Subcutaneous adipose tissue (tissue), 4 donors: ENCODE data around the gene FRYL. TPM values are rescaled to one million over a fixed set of nuclear protein-coding genes. Genes with fewer than 3 reads are reported as not detected.

Source experiments
- CTCF ChIP-seq: fragments of 450-650 bp; IDR thresholded peaks from one replicate; pipeline ENCODE4 v1.5.1; 2016; ENCODE audit warnings: low read depth, mild to moderate bottlenecking, control low read depth, antibody characterized with exemption, moderate library complexity
- total RNA-seq, 4 donors: library from RNA; depleted of rRNA; stranded (reverse); fragments of >200 nt; gene quantifications; one replicate each; pipeline ENCODE4 v1.1.0, GENCODE V29; 2016

FRYL gene
- total RNA-seq, 4 donors from 2014 or later = 69.1 to 140 (median 90.0) TPM

- TF ChIP-seq CTCF = no peak
These were observed 143.2 kb downstream of the FRYL start for GRCh38 chr4:48636911-48637310.

GRCh38 chr4:48635980-48636379, 144.1 kb downstream of the FRYL start:
- TF ChIP-seq CTCF = no peak

GRCh38 chr4:48635310-48635709, 144.8 kb downstream of the FRYL start:
- no peak for TF ChIP-seq CTCF

- no peak for TF ChIP-seq CTCF
These were observed 145.3 kb downstream of the FRYL start for GRCh38 chr4:48634688-48635308.

GRCh38 chr4:48633657-48634056, 146.4 kb downstream of the FRYL start:
- no peak for TF ChIP-seq CTCF

GRCh38 chr4:48629458-48629857, 150.6 kb downstream of the FRYL start:
- no peak for TF ChIP-seq CTCF

- no peak for TF ChIP-seq CTCF
These were observed 156.8 kb downstream of the FRYL start for GRCh38 chr4:48623182-48623780.
